HepG2 (cell line): Measurements from ENCODE around the gene PCGF3. TPM values are rescaled to one million over a fixed set of nuclear protein-coding genes. Genes with fewer than 3 reads are reported as not detected.

Source experiments
- GMEB1 ChIP-seq: sonication (generic); formaldehyde crosslinking; IDR thresholded peaks from 2 replicates; pipeline ENCODE4 v1.5.1; 2020; ENCODE audit warnings: missing genetic modification reagents, mild to moderate bottlenecking, borderline replicate concordance
- HNF4G ChIP-seq, 2 experiments: sonication (generic) in 1 of 2; formaldehyde crosslinking in 1 of 2; IDR thresholded peaks; 2 replicates each; pipeline versions ENCODE4 v1.4.0 to v1.6.1; 2011 to 2020; ENCODE audit warnings: borderline replicate concordance in 2 of 2, low read depth in 2 of 2, mild to moderate bottlenecking in 2 of 2, low read length in 1 of 2, missing genetic modification reagents in 1 of 2, moderate library complexity in 1 of 2
- RERE ChIP-seq: IDR thresholded peaks from 2 replicates; pipeline ENCODE4 v1.6.1; 2016; ENCODE audit warnings: low read depth, missing genetic modification reagents, missing compliant biosample characterization
- ZNF329 ChIP-seq: sonication (generic); formaldehyde crosslinking; IDR thresholded peaks from 2 replicates; pipeline ENCODE4 v1.9.0; 2021; ENCODE audit warnings: low read depth, mild to moderate bottlenecking, missing genetic modification reagents
- ZNF749 ChIP-seq: sonication (generic); formaldehyde crosslinking; IDR thresholded peaks from 2 replicates; pipeline ENCODE4 v1.8.0; 2022; ENCODE audit warnings: mild to moderate bottlenecking, missing genetic modification reagents, moderate library complexity, borderline replicate concordance
- polyA plus RNA-seq, 8 experiments: library from polyadenylated mRNA; depleted of rRNA in 3 of 8; stranded (reverse) in 7 of 8; unstranded in 1 of 8; fragments of >200 nt; fragmentation: Illumina TruSeq in 4 of 8; extraction: Trizol in 4 of 8; gene quantifications; 2 replicates each; pipeline versions ENCODE4 v1.2.1 to v1.2.3, GENCODE V29; 2011 to 2016; ENCODE audit warnings: low read depth in 4 of 8, missing spikeins in 1 of 8, mixed read lengths in 1 of 8; ENCODE audit not compliant: insufficient read depth in 1 of 8
- total RNA-seq, 5 experiments: library from RNA; depleted of rRNA; stranded (reverse); fragments of >200 nt; fragmentation: Illumina TruSeq; extraction: Trizol; gene quantifications; 2 replicates each; pipeline ENCODE4 v1.2.3, GENCODE V29; 2016; ENCODE audit warnings: low read depth in 1 of 5

The PCGF3 gene
- total and polyA plus RNA-seq, 2 of the 13 experiments (the other 11 are each of a cell fraction or from before 2014, with no cell fraction given): 28.6 to 66.2 TPM

GRCh38 chr4:734951-735350, 29.3 kb downstream of the PCGF3 start (continued):
- TF ChIP-seq RERE (CRISPR knock-in tag) (no peak), ZNF329 (CRISPR knock-in tag) (no peak), GMEB1 (no peak), HNF4G (IDR thresholded peaks at IDR 0.05; ENCODE audit: borderline replicate concordance, low read depth, low read length) (no peak), HNF4G (CRISPR knock-in tag; IDR thresholded peaks at IDR 0.05; ENCODE audit: borderline replicate concordance, low read depth) (no peak), ZNF749 (CRISPR knock-in tag) (no peak)
